GM12892 (cell line): ENCODE results near the gene PNRC2.
"Not testable (repeated sequence)": the region's sequence is repeated elsewhere in the genome, so short reads cannot be mapped to it uniquely, and the experiment has no call there.

Experiments
- DNase-seq: peaks from one replicate; pipeline ENCODE4 v3.0.0; 2011; ENCODE audit not compliant: insufficient read length
- FAIRE-seq: peaks from 2 replicates; lab custom pipeline; 2011; peaks lifted over from hg19 to GRCh38; lab: Jason Lieb, UNC
- POLR2A ChIP-seq: IDR thresholded peaks from 2 replicates; pipeline ENCODE4 v1.6.1; 2011; ENCODE audit warnings: low read depth, low read length, control low read depth
- POLR2AphosphoS5 ChIP-seq: IDR thresholded peaks from 2 replicates; pipeline ENCODE4 v1.6.1; 2011; ENCODE audit warnings: low read depth, low read length, control low read depth
- TAF1 ChIP-seq: IDR thresholded peaks from 2 replicates; pipeline ENCODE4 v1.6.1; 2011; ENCODE audit warnings: low read depth, mild to moderate bottlenecking, control low read depth, low read length, borderline replicate concordance

Gene PNRC2

GRCh38 chr1:23979387-23979880 is 19.8 kb downstream of the PNRC2 start:
- no peak for FAIRE-seq

GRCh38 chr1:23979881-23980727 is 20.5 kb downstream of the PNRC2 start, which contains the start of gene SRSF10:
TSS of gene SRSF10 (minus strand) at chr1:23980327. CDS start at chr1:23980255, 72 bp downstream.
- FAIRE-seq (peak; percentile 95), DNase-seq (peak; percentile 84)
- TF ChIP-seq TAF1 (peak; percentile 77; the same call in 1 of the 2 replicates), POLR2A (peak; percentile 98), POLR2AphosphoS5 (peak; percentile 98)

More at GRCh38 chr1:23979387-23979880, 19.8 kb downstream of the PNRC2 start:
- TF ChIP-seq TAF1, result no peak
- TF ChIP-seq POLR2AphosphoS5, result no peak
- no peak for TF ChIP-seq POLR2A
- DNase-seq, result no peak

GRCh38 chr1:23980728-23981070 is 21.1 kb downstream of the PNRC2 start:
- DNase-seq (peak; percentile 38), FAIRE-seq (peak; percentile 27)
- TF ChIP-seq TAF1 (no peak), POLR2AphosphoS5 (no peak), POLR2A (no peak)

- DNase-seq, result no peak
These were observed 25.0 kb downstream of the PNRC2 start for GRCh38 chr1:23984417-23985186.

GRCh38 chr1:23987038-23987437 is 27.4 kb downstream of the PNRC2 start:
- not testable (repeated sequence) for DNase-seq, FAIRE-seq

More at GRCh38 chr1:23984417-23985186, 25.0 kb downstream of the PNRC2 start:
- FAIRE-seq, result no peak
- no peak for TF ChIP-seq TAF1
- TF ChIP-seq POLR2A, result no peak
- no peak for TF ChIP-seq POLR2AphosphoS5

- DNase-seq (no peak), FAIRE-seq (no peak)
- TF ChIP-seq POLR2A (no peak), TAF1 (no peak), POLR2AphosphoS5 (no peak)
These were observed 29.6 kb downstream of the PNRC2 start for GRCh38 chr1:23989263-23989662.

- FAIRE-seq, DNase-seq: not testable (repeated sequence)
These were observed 32.4 kb downstream of the PNRC2 start for GRCh38 chr1:23992011-23992410.

GRCh38 chr1:23995431-23995837 is 35.8 kb downstream of the PNRC2 start:
- DNase-seq (no peak), FAIRE-seq (no peak)
- TF ChIP-seq POLR2A (no peak), TAF1 (no peak), POLR2AphosphoS5 (no peak)

- no peak for FAIRE-seq
- no peak for DNase-seq
- TF ChIP-seq TAF1 (no peak), POLR2A (no peak), POLR2AphosphoS5 (no peak)
These were observed 37.1 kb downstream of the PNRC2 start for GRCh38 chr1:23996700-23997229.

- DNase-seq (no peak), FAIRE-seq (no peak)
- no peak for TF ChIP-seq TAF1
- no peak for TF ChIP-seq POLR2AphosphoS5
- TF ChIP-seq POLR2A, result no peak
These were observed 38.2 kb downstream of the PNRC2 start for GRCh38 chr1:23997812-23998211.

- FAIRE-seq (no peak), DNase-seq (no peak)
- no peak for TF ChIP-seq POLR2A
- no peak for TF ChIP-seq TAF1
- TF ChIP-seq POLR2AphosphoS5, result no peak
These were observed 39.6 kb downstream of the PNRC2 start for GRCh38 chr1:23999156-23999671.
